WTC11 (cell line): ENCODE data around the gene ZNF581. TPM values are rescaled to one million over a fixed set of nuclear protein-coding genes. Genes with fewer than 3 reads are reported as not detected.

Experiments used
- ATAC-seq: fragments of 200-7000 bp; cut with Tn5 transposase; 2 replicates; pipeline ENCODE4 v1.10.0; 2021; ENCODE audit warnings: mild to moderate bottlenecking, moderate library complexity
- CTCF ChIA-PET: fragments of 300-600 bp; sonication (Branson Sonifier 250); formaldehyde crosslinking; loops from one replicate; lab custom pipeline; 2021; ENCODE audit warnings: antibody characterized with exemption; lab: Charles Lee
- POLR2A ChIA-PET: fragments of 350-600 bp; sonication (Branson Sonifier 250); formaldehyde crosslinking; loops from one replicate; lab custom pipeline; 2021; ENCODE audit warnings: antibody characterized with exemption; lab: Charles Lee
- DNase-seq: peaks from one replicate; pipeline ENCODE4 v3.0.0; 2021; ENCODE audit warnings: low spot score
- H3K27ac Mint-ChIP-seq: 2 replicates; pipeline ENCODE4 v1.8.0; 2021; ENCODE audit warnings: mixed read lengths
- H3K27me3 Mint-ChIP-seq: 2 replicates; pipeline ENCODE4 v1.8.0; 2021; ENCODE audit warnings: low read depth, mild to moderate bottlenecking, moderate library complexity, mixed read lengths
- H3K36me3 Mint-ChIP-seq: 2 replicates; pipeline ENCODE4 v1.8.0; 2021; ENCODE audit warnings: mixed read lengths
- H3K4me1 Mint-ChIP-seq: 2 replicates; pipeline ENCODE4 v1.8.0; 2022; ENCODE audit warnings: mixed read lengths
- H3K4me3 Mint-ChIP-seq: 2 replicates; pipeline ENCODE4 v1.8.0; 2021; ENCODE audit warnings: mild to moderate bottlenecking, moderate library complexity, mixed read lengths
- H3K9me3 Mint-ChIP-seq: 2 replicates; pipeline ENCODE4 v1.8.0; 2021; ENCODE audit warnings: mixed read lengths
- ATF1 ChIP-seq: sonication (generic); formaldehyde crosslinking; IDR thresholded peaks from 2 replicates; pipeline ENCODE4 v1.8.1; 2023; ENCODE audit warnings: mild to moderate bottlenecking, moderate library complexity, missing genetic modification reagents
- FOXJ3 ChIP-seq: sonication (generic); formaldehyde crosslinking; IDR thresholded peaks from 2 replicates; pipeline ENCODE4 v1.9.0; 2021; ENCODE audit warnings: missing genetic modification reagents, mild to moderate bottlenecking, borderline replicate concordance
- FOXK1 ChIP-seq: sonication (generic); formaldehyde crosslinking; IDR thresholded peaks from 2 replicates; pipeline ENCODE4 v1.8.0; 2022; ENCODE audit warnings: mild to moderate bottlenecking, moderate library complexity, missing genetic modification reagents
- GABPB1 ChIP-seq: sonication (generic); formaldehyde crosslinking; IDR thresholded peaks from 2 replicates; pipeline ENCODE4 v1.8.1; 2023; ENCODE audit warnings: mild to moderate bottlenecking, missing genetic modification reagents
- NFE2L1 ChIP-seq: sonication (generic); formaldehyde crosslinking; IDR thresholded peaks from 2 replicates; pipeline ENCODE4 v1.8.1; 2023; ENCODE audit warnings: missing genetic modification reagents
- NR1H2 ChIP-seq: sonication (generic); formaldehyde crosslinking; IDR thresholded peaks from 2 replicates; pipeline ENCODE4 v1.9.0; 2021; ENCODE audit warnings: mild to moderate bottlenecking, moderate library complexity, missing genetic modification reagents
- RELA ChIP-seq: sonication (generic); formaldehyde crosslinking; IDR thresholded peaks from 2 replicates; pipeline ENCODE4 v1.8.1; 2022; ENCODE audit warnings: missing genetic modification reagents, mild to moderate bottlenecking, borderline replicate concordance
- RORB ChIP-seq: fragments of 250-450 bp; sonication (Bioruptor Pico); IDR thresholded peaks from 2 replicates; pipeline ENCODE4 v1.9.0; 2021; ENCODE audit warnings: mild to moderate bottlenecking
- SMAD3 ChIP-seq: sonication (generic); formaldehyde crosslinking; IDR thresholded peaks from 2 replicates; pipeline ENCODE4 v1.8.0; 2022; ENCODE audit warnings: missing genetic modification reagents, mild to moderate bottlenecking, borderline replicate concordance
- SMAD4 ChIP-seq: sonication (generic); formaldehyde crosslinking; IDR thresholded peaks from 2 replicates; pipeline ENCODE4 v1.8.0; 2022; ENCODE audit warnings: mild to moderate bottlenecking, missing genetic modification reagents
- SP1 ChIP-seq: sonication (generic); formaldehyde crosslinking; conservative IDR thresholded peaks from 2 replicates; pipeline ENCODE4 v1.8.1; 2022; ENCODE audit warnings: missing genetic modification reagents
- ZNF138 ChIP-seq: sonication (generic); formaldehyde crosslinking; conservative IDR thresholded peaks from 2 replicates; pipeline ENCODE4 v1.8.1; 2022; ENCODE audit warnings: mild to moderate bottlenecking, moderate library complexity, missing genetic modification reagents
- ZNF232 ChIP-seq: sonication (generic); formaldehyde crosslinking; IDR thresholded peaks from 2 replicates; pipeline ENCODE4 v1.8.0; 2022; ENCODE audit warnings: mild to moderate bottlenecking, missing genetic modification reagents
- ZNF263 ChIP-seq: sonication (generic); formaldehyde crosslinking; IDR thresholded peaks from 2 replicates; pipeline ENCODE4 v1.8.1; 2022; ENCODE audit warnings: low read depth, mild to moderate bottlenecking, moderate library complexity, missing genetic modification reagents
- total RNA-seq: library from RNA; stranded (reverse); gene quantifications from 3 replicates; pipeline ENCODE4 v1.2.3, GENCODE V29; 2021
- TF ChIP-seq, protein P1 (sequence below): sonication (generic); formaldehyde crosslinking; IDR thresholded peaks from 2 replicates; pipeline ENCODE4 v1.8.1; 2023; ENCODE audit warnings: mild to moderate bottlenecking, moderate library complexity, missing genetic modification reagents
- TF ChIP-seq, protein P2 (sequence below): sonication (generic); formaldehyde crosslinking; conservative IDR thresholded peaks from 2 replicates; pipeline ENCODE4 v1.8.1; 2023; ENCODE audit warnings: mild to moderate bottlenecking, low read depth, missing genetic modification reagents, moderate library complexity
- TF ChIP-seq, protein P3 (sequence below): sonication (generic); formaldehyde crosslinking; IDR thresholded peaks from 2 replicates; pipeline ENCODE4 v1.8.1; 2022; ENCODE audit warnings: mild to moderate bottlenecking, moderate library complexity, missing genetic modification reagents
- TF ChIP-seq, protein P4 (sequence below): sonication (generic); formaldehyde crosslinking; IDR thresholded peaks from 2 replicates; pipeline ENCODE4 v1.8.1; 2023; ENCODE audit warnings: mild to moderate bottlenecking, missing genetic modification reagents, moderate library complexity
- TF ChIP-seq, protein P5 (sequence below): fragments of 200-600 bp; IDR thresholded peaks from 2 replicates; pipeline ENCODE4 v1.8.0; 2022; ENCODE audit warnings: antibody characterized with exemption

Gene ZNF581
- total RNA-seq, 1 experiment from 2014 or later, result 100 TPM

DNA sequence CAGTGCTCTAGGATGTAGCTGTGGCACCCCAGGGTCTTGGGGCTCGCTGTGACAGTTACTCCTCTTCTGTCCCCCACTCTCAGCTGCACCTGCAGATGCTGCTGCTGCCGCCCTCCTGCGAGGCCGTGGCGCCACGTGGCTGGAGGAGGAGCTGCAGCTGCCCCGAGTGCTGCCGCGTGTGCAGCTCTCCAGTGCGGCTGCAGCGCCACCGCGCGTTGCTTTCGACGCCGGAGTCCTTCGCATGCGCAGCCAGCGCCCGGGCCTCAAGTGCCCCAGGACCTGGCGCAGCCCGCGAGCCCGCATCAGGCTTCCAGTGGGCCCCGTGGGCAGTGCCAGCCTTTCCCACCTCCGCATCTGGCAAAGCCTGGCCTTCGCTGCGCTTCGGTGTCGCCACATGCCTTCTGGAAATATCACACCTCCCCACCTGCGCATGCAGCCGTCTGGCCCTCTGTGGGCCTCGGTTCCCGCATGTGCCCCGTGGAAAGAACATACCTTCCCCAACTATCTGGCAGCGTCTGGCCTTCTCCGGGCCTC lies 3.3 kb upstream of the ZNF581 start (continued):
- TF ChIP-seq NR1H2 (peak; percentile 80), RELA (peak; percentile 93), GABPB1 (CRISPR knock-in tag) (no peak), SMAD4 (CRISPR knock-in tag) (peak; percentile 94), SMAD3 (CRISPR knock-in tag) (peak; percentile 95)
- TF ChIP-seq, protein P1, sequence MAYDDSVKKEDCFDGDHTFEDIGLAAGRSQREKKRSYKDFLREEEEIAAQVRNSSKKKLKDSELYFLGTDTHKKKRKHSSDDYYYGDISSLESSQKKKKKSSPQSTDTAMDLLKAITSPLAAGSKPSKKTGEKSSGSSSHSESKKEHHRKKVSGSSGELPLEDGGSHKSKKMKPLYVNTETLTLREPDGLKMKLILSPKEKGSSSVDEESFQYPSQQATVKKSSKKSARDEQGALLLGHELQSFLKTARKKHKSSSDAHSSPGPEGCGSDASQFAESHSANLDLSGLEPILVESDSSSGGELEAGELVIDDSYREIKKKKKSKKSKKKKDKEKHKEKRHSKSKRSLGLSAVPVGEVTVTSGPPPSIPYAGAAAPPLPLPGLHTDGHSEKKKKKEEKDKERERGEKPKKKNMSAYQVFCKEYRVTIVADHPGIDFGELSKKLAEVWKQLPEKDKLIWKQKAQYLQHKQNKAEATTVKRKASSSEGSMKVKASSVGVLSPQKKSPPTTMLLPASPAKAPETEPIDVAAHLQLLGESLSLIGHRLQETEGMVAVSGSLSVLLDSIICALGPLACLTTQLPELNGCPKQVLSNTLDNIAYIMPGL (CRISPR knock-in tag), result peak; percentile 44
- TF ChIP-seq, protein P2, sequence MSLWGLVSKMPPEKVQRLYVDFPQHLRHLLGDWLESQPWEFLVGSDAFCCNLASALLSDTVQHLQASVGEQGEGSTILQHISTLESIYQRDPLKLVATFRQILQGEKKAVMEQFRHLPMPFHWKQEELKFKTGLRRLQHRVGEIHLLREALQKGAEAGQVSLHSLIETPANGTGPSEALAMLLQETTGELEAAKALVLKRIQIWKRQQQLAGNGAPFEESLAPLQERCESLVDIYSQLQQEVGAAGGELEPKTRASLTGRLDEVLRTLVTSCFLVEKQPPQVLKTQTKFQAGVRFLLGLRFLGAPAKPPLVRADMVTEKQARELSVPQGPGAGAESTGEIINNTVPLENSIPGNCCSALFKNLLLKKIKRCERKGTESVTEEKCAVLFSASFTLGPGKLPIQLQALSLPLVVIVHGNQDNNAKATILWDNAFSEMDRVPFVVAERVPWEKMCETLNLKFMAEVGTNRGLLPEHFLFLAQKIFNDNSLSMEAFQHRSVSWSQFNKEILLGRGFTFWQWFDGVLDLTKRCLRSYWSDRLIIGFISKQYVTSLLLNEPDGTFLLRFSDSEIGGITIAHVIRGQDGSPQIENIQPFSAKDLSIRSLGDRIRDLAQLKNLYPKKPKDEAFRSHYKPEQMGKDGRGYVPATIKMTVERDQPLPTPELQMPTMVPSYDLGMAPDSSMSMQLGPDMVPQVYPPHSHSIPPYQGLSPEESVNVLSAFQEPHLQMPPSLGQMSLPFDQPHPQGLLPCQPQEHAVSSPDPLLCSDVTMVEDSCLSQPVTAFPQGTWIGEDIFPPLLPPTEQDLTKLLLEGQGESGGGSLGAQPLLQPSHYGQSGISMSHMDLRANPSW (CRISPR knock-in tag), result no peak
- TF ChIP-seq, protein P3, sequence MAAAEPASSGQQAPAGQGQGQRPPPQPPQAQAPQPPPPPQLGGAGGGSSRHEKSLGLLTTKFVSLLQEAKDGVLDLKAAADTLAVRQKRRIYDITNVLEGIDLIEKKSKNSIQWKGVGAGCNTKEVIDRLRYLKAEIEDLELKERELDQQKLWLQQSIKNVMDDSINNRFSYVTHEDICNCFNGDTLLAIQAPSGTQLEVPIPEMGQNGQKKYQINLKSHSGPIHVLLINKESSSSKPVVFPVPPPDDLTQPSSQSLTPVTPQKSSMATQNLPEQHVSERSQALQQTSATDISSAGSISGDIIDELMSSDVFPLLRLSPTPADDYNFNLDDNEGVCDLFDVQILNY (CRISPR knock-in tag), result peak; percentile 50; the same call in 1 of the 2 replicates

DNA sequence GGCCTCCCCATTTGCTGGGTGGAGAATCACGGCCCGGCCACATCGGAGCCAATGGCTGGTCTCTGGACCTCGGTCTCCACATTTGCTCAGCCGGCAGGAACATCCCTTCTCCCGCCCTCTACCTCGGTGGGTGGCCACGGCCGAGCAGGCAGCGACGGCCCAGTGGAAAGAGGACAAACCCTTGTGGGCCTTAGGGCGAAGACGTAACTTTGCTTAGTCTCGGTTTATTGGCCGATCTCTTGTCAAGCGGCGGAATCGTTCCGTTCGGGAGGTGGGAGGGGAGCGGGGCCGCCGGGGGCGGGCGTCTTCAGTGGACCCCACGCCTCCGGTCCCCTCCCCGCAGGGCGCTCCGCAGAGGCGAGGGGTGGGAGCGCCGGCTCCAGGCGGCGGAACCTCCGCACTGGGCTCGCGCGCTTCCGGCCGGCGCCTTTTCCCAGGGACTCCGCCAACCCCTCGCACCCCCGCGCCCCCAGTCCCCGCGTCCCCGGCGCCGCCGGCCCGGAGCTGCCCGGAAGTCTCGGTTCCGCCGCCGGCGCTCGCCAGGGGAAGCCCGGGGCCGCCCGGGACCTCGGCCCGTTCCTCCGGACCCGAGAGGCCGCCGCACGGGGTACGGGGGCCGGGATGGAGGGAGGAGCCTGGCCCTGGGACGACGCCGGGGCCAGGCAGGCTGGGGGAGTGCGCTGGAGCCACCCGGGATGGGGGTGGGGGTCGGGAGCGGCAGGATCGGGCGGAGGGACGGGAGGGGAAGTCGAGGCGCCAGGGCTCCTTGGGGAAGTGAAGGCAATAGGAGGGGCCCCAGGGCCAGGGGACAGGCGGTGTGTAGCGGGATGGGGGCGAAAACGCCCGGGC lies 2.6 kb upstream of the ZNF581 start, which contains the start of gene ZNF580:
TSS of gene ZNF580 (plus strand) at position 426 of the 849 bp plus-strand sequence. CDS start 1,507 bp downstream, outside the sequence.
- Mint-ChIP-seq H3K36me3 (peaks cover 19% of the 10 kb centered on the region), H3K27ac (peak within 1 kb of the TSS; percentile 92), H3K27me3 (peaks cover 9% of the 10 kb centered on the region), H3K9me3 (peaks cover 4% of the 10 kb centered on the region), H3K4me1 (peaks cover 28% of the 10 kb centered on the region), H3K4me3 (peak within 1 kb of the TSS; percentile 89)
- peak; percentile 61 for DNase-seq
- POLR2A ChIA-PET, result interaction anchor here (0.5 to 1.0 kb wide), 3 partner anchors 14 to 1440 kb away, joined by 3 to 4 read pairs (median 3); partner anchors contain the start of gene RPS9
- CTCF ChIA-PET, result interaction anchor here (0.6 to 2.1 kb wide), 8 partner anchors 12 to 1403 kb away, joined by 3 to 17 read pairs (median 5); partner anchors contain the start of genes FIZ1, U2AF2 and ZNF784
- ATAC-seq, result peak; percentile 28
- TF ChIP-seq, protein P3 (CRISPR knock-in tag), result no peak; the same call in 1 of the 2 replicates
- no peak for TF ChIP-seq RORB (CRISPR knock-in tag)
- TF ChIP-seq ZNF232 (CRISPR knock-in tag), result no peak
- TF ChIP-seq, protein P1 (CRISPR knock-in tag), result peak; percentile 27; the same call in 1 of the 2 replicates
- no peak for TF ChIP-seq FOXJ3 (CRISPR knock-in tag)
- TF ChIP-seq, protein P4, sequence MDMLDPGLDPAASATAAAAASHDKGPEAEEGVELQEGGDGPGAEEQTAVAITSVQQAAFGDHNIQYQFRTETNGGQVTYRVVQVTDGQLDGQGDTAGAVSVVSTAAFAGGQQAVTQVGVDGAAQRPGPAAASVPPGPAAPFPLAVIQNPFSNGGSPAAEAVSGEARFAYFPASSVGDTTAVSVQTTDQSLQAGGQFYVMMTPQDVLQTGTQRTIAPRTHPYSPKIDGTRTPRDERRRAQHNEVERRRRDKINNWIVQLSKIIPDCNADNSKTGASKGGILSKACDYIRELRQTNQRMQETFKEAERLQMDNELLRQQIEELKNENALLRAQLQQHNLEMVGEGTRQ (CRISPR knock-in tag), result no peak
- TF ChIP-seq, protein P5, sequence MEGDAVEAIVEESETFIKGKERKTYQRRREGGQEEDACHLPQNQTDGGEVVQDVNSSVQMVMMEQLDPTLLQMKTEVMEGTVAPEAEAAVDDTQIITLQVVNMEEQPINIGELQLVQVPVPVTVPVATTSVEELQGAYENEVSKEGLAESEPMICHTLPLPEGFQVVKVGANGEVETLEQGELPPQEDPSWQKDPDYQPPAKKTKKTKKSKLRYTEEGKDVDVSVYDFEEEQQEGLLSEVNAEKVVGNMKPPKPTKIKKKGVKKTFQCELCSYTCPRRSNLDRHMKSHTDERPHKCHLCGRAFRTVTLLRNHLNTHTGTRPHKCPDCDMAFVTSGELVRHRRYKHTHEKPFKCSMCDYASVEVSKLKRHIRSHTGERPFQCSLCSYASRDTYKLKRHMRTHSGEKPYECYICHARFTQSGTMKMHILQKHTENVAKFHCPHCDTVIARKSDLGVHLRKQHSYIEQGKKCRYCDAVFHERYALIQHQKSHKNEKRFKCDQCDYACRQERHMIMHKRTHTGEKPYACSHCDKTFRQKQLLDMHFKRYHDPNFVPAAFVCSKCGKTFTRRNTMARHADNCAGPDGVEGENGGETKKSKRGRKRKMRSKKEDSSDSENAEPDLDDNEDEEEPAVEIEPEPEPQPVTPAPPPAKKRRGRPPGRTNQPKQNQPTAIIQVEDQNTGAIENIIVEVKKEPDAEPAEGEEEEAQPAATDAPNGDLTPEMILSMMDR, result no peak
- TF ChIP-seq NFE2L1 (CRISPR knock-in tag), result no peak
- TF ChIP-seq ZNF138 (CRISPR knock-in tag), result no peak
- peak; percentile 30; the same call in 1 of the 2 replicates for TF ChIP-seq FOXK1 (CRISPR knock-in tag)
- no peak for TF ChIP-seq ATF1 (CRISPR knock-in tag)
- TF ChIP-seq ZNF263, result no peak
- peak; percentile 45 for TF ChIP-seq SP1
